ENCODE measurements around the gene KCND2.

- TF ChIP-seq CTCF (conservative IDR thresholded peaks at IDR 0.05; ENCODE audit: low read length) (no peak), EZH2phosphoT487 (IDR thresholded peaks at IDR 0.05; ENCODE audit: borderline replicate concordance, low read depth, low read length) (no peak)
Observed at GRCh38 chr7:120760851-120761250, 487.9 kb downstream of the KCND2 start.
